Gastrocnemius medialis (tissue), 4 donors: ENCODE results near the gene CLIP3.

Source experiments
- CTCF ChIP-seq, 5 experiments: fragments of 450-650 bp in 3 of 5; fragments of 200-600 bp in 2 of 5; sonication (generic) in 2 of 5; IDR thresholded peaks in 4 of 5; conservative IDR thresholded peaks in 1 of 5; 1 replicate in 4 of 5; 2 replicates in 1 of 5; pipeline ENCODE4 v1.5.1; 2016 to 2019; ENCODE audit warnings: antibody characterized with exemption in 5 of 5, mild to moderate bottlenecking in 3 of 5, moderate library complexity in 3 of 5
- POLR2A ChIP-seq, 2 donors: fragments of 450-650 bp; IDR thresholded peaks; one replicate each; pipeline ENCODE4 v1.6.1; 2017; ENCODE audit warnings: antibody characterized with exemption in 2 of 2, mild to moderate bottlenecking in 2 of 2, moderate library complexity in 2 of 2

- TF ChIP-seq CTCF (IDR thresholded peaks at IDR 0.05 in 4 of 5, conservative IDR thresholded peaks at IDR 0.05 in 1 of 5): no peak
- no peak for TF ChIP-seq POLR2A (IDR thresholded peaks at IDR 0.05)
These were observed 5.0 kb downstream of the CLIP3 start for GRCh38 chr19:36027696-36028095.
